Mesenchymal stem cell (in vitro differentiated cells and primary cell): Measurements from ENCODE around the gene CLSTN1.
A peak's percentile ranks its signal among the peaks of the same experiment; 100 is the strongest.

Experiments
- DNase-seq: peaks from one replicate; pipeline ENCODE4 v3.0.0-alpha.2; 2013
- H2AFZ ChIP-seq: one replicate; pipeline ENCODE4 v1.6.1; 2013; ENCODE audit warnings: low read depth, mild to moderate bottlenecking, control low read depth, inconsistent platforms, low read length, moderate library complexity
- H2AK5ac ChIP-seq: 2 replicates; pipeline ENCODE4 v1.6.1; 2013; ENCODE audit warnings: low read length, moderate library complexity, mild to moderate bottlenecking, inconsistent platforms; ENCODE audit not compliant: severe bottlenecking
- H2BK120ac ChIP-seq: one replicate; pipeline ENCODE4 v1.6.1; 2013; ENCODE audit warnings: low read depth, mild to moderate bottlenecking, inconsistent platforms, low read length, moderate library complexity
- H2BK12ac ChIP-seq, 2 experiments: one replicate each; pipeline ENCODE4 v1.6.1; 2013; ENCODE audit warnings: inconsistent platforms in 2 of 2, low read length in 2 of 2, mild to moderate bottlenecking in 2 of 2, moderate library complexity in 2 of 2, control low read depth in 1 of 2
- H2BK15ac ChIP-seq: one replicate; pipeline ENCODE4 v1.6.1; 2013; ENCODE audit warnings: mild to moderate bottlenecking, low read depth, inconsistent platforms; ENCODE audit not compliant: poor library complexity, severe bottlenecking
- H2BK5ac ChIP-seq: 2 replicates; pipeline ENCODE4 v1.6.1; 2013; ENCODE audit warnings: low read depth, mild to moderate bottlenecking, low read length, control low read depth, inconsistent platforms; ENCODE audit not compliant: poor library complexity, severe bottlenecking
- H3K14ac ChIP-seq, 2 experiments: one replicate each; pipeline ENCODE4 v1.6.1; 2013; ENCODE audit warnings: inconsistent platforms in 2 of 2, low read length in 2 of 2, control low read depth in 1 of 2, mild to moderate bottlenecking in 1 of 2, moderate library complexity in 1 of 2
- H3K18ac ChIP-seq, 2 experiments: one replicate each; pipeline ENCODE4 v1.6.1; 2013; ENCODE audit warnings: inconsistent platforms in 2 of 2, low read length in 2 of 2, control low read depth in 1 of 2, low read depth in 1 of 2, mild to moderate bottlenecking in 1 of 2
- H3K23ac ChIP-seq, 2 experiments: one replicate each; pipeline ENCODE4 v1.6.1; 2013; ENCODE audit warnings: inconsistent platforms in 2 of 2, low read length in 2 of 2, mild to moderate bottlenecking in 2 of 2, moderate library complexity in 2 of 2, control low read depth in 1 of 2
- H3K27ac ChIP-seq: 2 replicates; pipeline ENCODE4 v1.5.1; 2013; ENCODE audit warnings: mild to moderate bottlenecking, moderate library complexity, low read length, control low read depth, inconsistent platforms; ENCODE audit not compliant: poor library complexity, severe bottlenecking
- H3K27me3 ChIP-seq, 2 experiments: 2 replicates each; pipeline versions ENCODE4 v1.6.1 to v1.7.0; 2013; ENCODE audit warnings: low read length in 2 of 2, mild to moderate bottlenecking in 2 of 2, moderate library complexity in 2 of 2, control low read depth in 1 of 2, inconsistent platforms in 1 of 2; ENCODE audit not compliant: control insufficient read depth in 1 of 2, insufficient read depth in 1 of 2
- H3K36me3 ChIP-seq, 2 experiments: 2 replicates each; pipeline versions ENCODE4 v1.6.1 to v1.7.0; 2013; ENCODE audit warnings: low read length in 2 of 2, control low read depth in 1 of 2, inconsistent platforms in 1 of 2, low read depth in 1 of 2, mild to moderate bottlenecking in 1 of 2; ENCODE audit not compliant: insufficient read depth in 2 of 2, control insufficient read depth in 1 of 2
- H3K4ac ChIP-seq, 2 experiments: one replicate each; pipeline ENCODE4 v1.6.1; 2013; ENCODE audit warnings: inconsistent platforms in 2 of 2, low read length in 2 of 2, mild to moderate bottlenecking in 2 of 2, moderate library complexity in 2 of 2, control low read depth in 1 of 2, low read depth in 1 of 2
- H3K4me1 ChIP-seq: 2 replicates; pipeline ENCODE4 v1.6.1; 2013; ENCODE audit warnings: low read depth, low read length, control low read depth; ENCODE audit not compliant: control insufficient read depth, insufficient read depth
- H3K4me2 ChIP-seq: 2 replicates; pipeline ENCODE4 v1.6.1; 2013; ENCODE audit warnings: low read length, mild to moderate bottlenecking, inconsistent platforms; ENCODE audit not compliant: poor library complexity, severe bottlenecking
- H3K4me3 ChIP-seq, 2 experiments: 2 replicates each; pipeline versions ENCODE4 v1.5.1 to v1.7.0; 2013; ENCODE audit warnings: low read length in 2 of 2, mild to moderate bottlenecking in 2 of 2, control low read depth in 1 of 2, low read depth in 1 of 2; ENCODE audit not compliant: insufficient read depth in 1 of 2
- H3K79me1 ChIP-seq: replicated peaks from 2 replicates; pipeline ENCODE4 v1.6.1; 2013; ENCODE audit warnings: mild to moderate bottlenecking, control low read depth, low read length, inconsistent platforms; ENCODE audit not compliant: poor library complexity, severe bottlenecking
- H3K9ac ChIP-seq: 2 replicates; pipeline ENCODE4 v1.7.0; 2013; ENCODE audit warnings: mild to moderate bottlenecking, low read length, moderate library complexity
- H3K9me3 ChIP-seq: 2 replicates; pipeline ENCODE4 v1.7.0; 2013; ENCODE audit warnings: mild to moderate bottlenecking, low read length; ENCODE audit not compliant: control insufficient read depth
- H4K8ac ChIP-seq: one replicate; pipeline ENCODE4 v1.6.1; 2013; ENCODE audit warnings: inconsistent platforms, mild to moderate bottlenecking, low read length, moderate library complexity
- H4K91ac ChIP-seq: one replicate; pipeline ENCODE4 v1.6.1; 2013; ENCODE audit warnings: mild to moderate bottlenecking, low read length, inconsistent platforms
- WGBS: methylation state at CpG from one replicate; pipeline ENCODE4 v1.1.7; 2013; ENCODE audit warnings: mixed read lengths; 5-methylcytosine and 5-hydroxymethylcytosine counted together

Gene CLSTN1

GRCh38 chr1:9696793-9697192 lies 127.0 kb downstream of the CLSTN1 start:
- Histone ChIP-seq H4K8ac (no peak overlapping the region), H2BK15ac (no peak overlapping the region), H2AK5ac (no peak overlapping the region), H2BK5ac (no peak overlapping the region), H3K18ac (no peak overlapping the region), H2BK12ac (no peak overlapping the region), H3K4me2 (no peak overlapping the region), H2AFZ (no peak overlapping the region), H3K79me1 (peaks cover 11% of the 10 kb centered on the region), H3K4ac (no peak overlapping the region), H3K27ac (no peak overlapping the region), H3K14ac (no peak overlapping the region), H3K23ac (no peak overlapping the region), H3K9me3 (no peaks in the 10 kb centered on the region), H3K4me1 (peaks cover 31% of the 10 kb centered on the region), H3K36me3 (peaks cover 0 to 25% of the 10 kb centered on the region in 2 experiments), H3K9ac (no peak overlapping the region), H2BK120ac (no peak overlapping the region), H3K4me3 (no peak overlapping the region), H4K91ac (no peak overlapping the region), H3K27me3 (no peaks in the 10 kb centered on the region)
- DNase-seq: no peak
- WGBS: 98% methylated on average over 2 of the region's 2 CpGs

GRCh38 chr1:9691691-9692090 lies 132.1 kb downstream of the CLSTN1 start:
- H3K9me3 ChIP-seq: no peaks in the 10 kb centered on the region
- H2BK15ac ChIP-seq: no peak overlapping the region
- no peak overlapping the region for H3K23ac ChIP-seq
- H3K27ac ChIP-seq: peak overlapping the region; percentile 91
- 88% methylated on average over 5 of the region's 5 CpGs for WGBS
- H3K18ac ChIP-seq: no peak overlapping the region
- no peak overlapping the region for H2AFZ ChIP-seq
- peak overlapping the region; percentile 3 for H3K9ac ChIP-seq
- no peak overlapping the region for H2BK120ac ChIP-seq
- H3K4me2 ChIP-seq: no peak overlapping the region
- H3K4me3 ChIP-seq: peak overlapping the region in 1 of 2 experiments; percentile 42
- peaks cover 0 to 17% of the 10 kb centered on the region in 2 experiments for H3K36me3 ChIP-seq
- H2AK5ac ChIP-seq: peak overlapping the region; percentile 95
- no peak for DNase-seq
- H3K4ac ChIP-seq: no peak overlapping the region
- H3K4me1 ChIP-seq: peaks cover 31% of the 10 kb centered on the region
- H4K91ac ChIP-seq: no peak overlapping the region
- H3K27me3 ChIP-seq: no peaks in the 10 kb centered on the region
- H2BK5ac ChIP-seq: peak overlapping the region; percentile 5
- H3K79me1 ChIP-seq: peaks cover 9% of the 10 kb centered on the region
- H2BK12ac ChIP-seq: no peak overlapping the region
- H3K14ac ChIP-seq: no peak overlapping the region
- peak overlapping the region; percentile 4 for H4K8ac ChIP-seq

GRCh38 chr1:9691108-9691445 lies 132.7 kb downstream of the CLSTN1 start:
- Histone ChIP-seq H4K8ac (no peak overlapping the region), H3K4me1 (peaks cover 31% of the 10 kb centered on the region), H3K27me3 (no peaks in the 10 kb centered on the region), H2BK5ac (peak overlapping the region; percentile 5), H3K23ac (no peak overlapping the region), H2BK120ac (no peak overlapping the region), H3K27ac (peak overlapping the region; percentile 91), H2AFZ (no peak overlapping the region), H3K4me3 (peak overlapping the region in 1 of 2 experiments; percentile 85), H3K14ac (no peak overlapping the region), H3K9ac (no peak overlapping the region), H3K36me3 (peaks cover 0 to 17% of the 10 kb centered on the region in 2 experiments), H3K18ac (no peak overlapping the region), H2BK15ac (no peak overlapping the region), H2AK5ac (no peak overlapping the region), H3K4ac (no peak overlapping the region), H3K9me3 (no peaks in the 10 kb centered on the region), H4K91ac (no peak overlapping the region), H3K4me2 (peak overlapping the region; percentile 69), H3K79me1 (peaks cover 9% of the 10 kb centered on the region), H2BK12ac (no peak overlapping the region)
- peak; percentile 34 for DNase-seq
- 65% methylated on average over 5 of the region's 6 CpGs for WGBS

GRCh38 chr1:9690440-9691107 lies 133.2 kb downstream of the CLSTN1 start:
- peaks cover 0 to 17% of the 10 kb centered on the region in 2 experiments for H3K36me3 ChIP-seq
- no peak overlapping the region for H2BK120ac ChIP-seq
- H3K4ac ChIP-seq: no peak overlapping the region
- H3K4me2 ChIP-seq: peak overlapping the region; percentile 69
- peak overlapping the region; percentile 47 to 85 for H3K4me3 ChIP-seq
- 34% methylated on average over 14 of the region's 14 CpGs for WGBS
- H2BK15ac ChIP-seq: no peak overlapping the region
- no peak overlapping the region for H2BK12ac ChIP-seq
- no peak overlapping the region for H4K8ac ChIP-seq
- H4K91ac ChIP-seq: no peak overlapping the region
- peak overlapping the region; percentile 12 for H2AK5ac ChIP-seq
- no peaks in the 10 kb centered on the region for H3K27me3 ChIP-seq
- DNase-seq: no peak
- H2AFZ ChIP-seq: no peak overlapping the region
- H3K18ac ChIP-seq: no peak overlapping the region
- H3K23ac ChIP-seq: peak overlapping the region in 1 of 2 experiments; percentile 6
- peaks cover 9% of the 10 kb centered on the region for H3K79me1 ChIP-seq
- H2BK5ac ChIP-seq: peak overlapping the region; percentile 76
- H3K9me3 ChIP-seq: no peaks in the 10 kb centered on the region
- H3K27ac ChIP-seq: peak overlapping the region; percentile 91
- H3K4me1 ChIP-seq: peaks cover 31% of the 10 kb centered on the region
- no peak overlapping the region for H3K14ac ChIP-seq
- peak overlapping the region; percentile 81 for H3K9ac ChIP-seq
